NOMO-1 (cell line): ENCODE measurements around the gene COPE.

Source experiments
- DNase-seq, 2 experiments: peaks; one replicate each; lab custom pipeline; 2025; ENCODE audit not compliant: unreplicated experiment in 2 of 2; lab: John Stamatoyannopoulos, UW

The COPE gene

DNA sequence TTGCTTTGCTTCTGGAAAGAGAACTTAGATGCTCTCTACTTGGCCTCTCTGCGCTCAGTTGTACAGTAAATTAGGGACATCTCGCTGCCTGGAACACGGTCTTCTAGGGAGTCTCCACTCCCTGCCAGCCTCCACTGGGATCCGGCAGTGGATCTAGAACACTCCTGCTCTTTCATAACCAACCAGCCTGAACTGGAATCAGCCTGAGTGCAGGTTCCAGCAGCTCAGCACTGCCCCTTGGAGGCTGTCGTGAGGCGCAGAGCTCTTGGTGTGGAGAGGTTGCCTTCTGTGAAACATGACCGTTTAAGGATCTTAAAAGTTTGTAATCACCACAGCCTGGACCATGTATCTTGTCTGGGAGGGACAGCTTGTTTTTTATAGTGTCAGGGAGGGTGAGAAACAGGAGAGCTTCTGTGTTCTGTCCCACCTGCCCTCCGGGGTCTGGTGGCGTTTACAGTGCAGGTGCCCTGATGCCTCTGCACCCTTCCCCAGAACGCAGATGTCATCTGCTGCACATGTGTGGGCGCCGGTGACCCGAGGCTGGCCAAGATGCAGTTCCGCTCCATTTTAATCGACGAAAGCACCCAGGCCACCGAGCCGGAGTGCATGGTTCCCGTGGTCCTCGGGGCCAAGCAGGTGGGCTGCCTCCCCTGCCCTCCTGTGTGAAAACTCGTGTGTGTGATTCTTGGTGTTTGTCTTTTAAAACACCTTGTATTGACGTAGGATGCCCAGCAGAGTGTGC lies 62.6 kb downstream of the COPE start:
- no peak for DNase-seq

DNA sequence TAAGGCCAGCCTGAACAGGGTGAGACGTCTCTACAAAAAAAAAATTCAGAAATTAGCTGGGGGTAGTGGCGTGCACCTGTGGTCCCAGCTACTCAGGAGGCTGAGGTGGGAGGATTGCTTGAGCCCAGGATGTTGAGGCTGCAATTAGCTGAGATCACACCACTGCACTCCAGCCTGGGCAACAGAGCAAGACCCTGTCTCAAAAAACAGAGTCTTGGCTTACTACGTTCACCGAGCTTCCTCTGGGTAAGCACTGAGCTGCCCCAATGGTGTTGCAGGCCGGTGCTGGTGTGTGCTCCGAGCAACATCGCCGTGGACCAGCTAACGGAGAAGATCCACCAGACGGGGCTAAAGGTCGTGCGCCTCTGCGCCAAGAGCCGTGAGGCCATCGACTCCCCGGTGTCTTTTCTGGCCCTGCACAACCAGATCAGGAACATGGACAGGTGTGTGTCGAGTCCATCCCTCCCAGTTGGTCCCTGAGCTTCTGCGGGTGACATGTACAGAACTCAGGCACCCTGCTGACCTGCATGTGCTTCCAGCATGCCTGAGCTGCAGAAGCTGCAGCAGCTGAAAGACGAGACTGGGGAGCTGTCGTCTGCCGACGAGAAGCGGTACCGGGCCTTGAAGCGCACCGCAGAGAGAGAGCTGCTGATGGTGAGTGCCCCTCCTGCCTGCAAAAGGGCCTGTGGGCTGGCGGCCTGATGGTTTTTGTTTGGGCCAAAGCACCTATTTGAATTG lies 63.4 kb downstream of the COPE start:
- DNase-seq: no peak

DNA sequence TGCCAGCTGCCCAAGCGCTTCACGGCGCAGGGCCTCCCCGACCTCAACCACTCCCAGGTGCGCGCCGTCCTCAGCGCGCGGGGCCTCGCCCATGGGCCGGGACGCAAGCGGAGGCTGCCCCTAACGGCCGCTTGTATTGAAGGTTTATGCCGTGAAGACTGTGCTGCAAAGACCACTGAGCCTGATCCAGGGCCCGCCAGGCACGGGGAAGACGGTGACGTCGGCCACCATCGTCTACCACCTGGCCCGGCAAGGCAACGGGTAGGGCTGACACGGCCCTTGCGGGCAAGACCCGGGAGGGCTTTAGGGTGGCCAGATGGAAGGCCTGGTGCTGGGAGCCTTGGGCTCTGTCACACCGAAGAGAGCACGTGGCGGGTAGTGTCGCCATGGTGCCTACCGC lies 64.2 kb downstream of the COPE start:
- DNase-seq: no peak

DNA sequence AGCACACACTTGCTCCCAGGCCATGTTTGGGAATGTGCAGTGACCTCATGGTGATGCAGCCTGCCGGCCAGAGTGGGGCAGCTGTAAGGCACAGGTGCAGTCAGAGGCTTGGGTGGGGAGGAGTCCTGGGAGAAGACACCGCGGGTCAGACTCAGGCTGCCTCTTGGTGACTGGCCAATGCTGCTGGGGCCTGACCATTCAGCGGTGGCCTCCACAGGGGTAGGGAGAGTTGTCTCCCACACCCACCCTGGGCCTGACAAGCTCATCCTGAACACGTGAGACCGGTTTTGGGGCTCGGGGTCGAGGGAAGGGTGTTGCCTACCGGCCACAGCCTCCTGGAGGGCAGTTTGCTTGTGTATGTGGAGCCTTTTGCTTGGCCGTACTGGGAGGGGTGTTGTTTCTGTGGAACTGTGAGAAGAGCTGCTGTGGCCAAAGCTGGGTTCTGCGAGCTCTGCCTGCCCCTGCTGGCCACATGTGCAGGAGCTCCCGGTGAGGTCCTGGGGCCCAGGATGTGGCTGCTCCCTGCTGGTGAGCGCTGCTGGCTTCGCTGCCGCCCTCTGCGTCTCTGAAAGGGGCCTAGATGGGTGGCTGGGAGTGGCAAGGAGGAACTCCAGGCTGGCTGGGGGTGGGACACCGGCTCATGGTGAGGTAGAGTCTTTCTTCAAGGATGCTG lies 65.3 kb downstream of the COPE start:
- DNase-seq: no peak

DNA sequence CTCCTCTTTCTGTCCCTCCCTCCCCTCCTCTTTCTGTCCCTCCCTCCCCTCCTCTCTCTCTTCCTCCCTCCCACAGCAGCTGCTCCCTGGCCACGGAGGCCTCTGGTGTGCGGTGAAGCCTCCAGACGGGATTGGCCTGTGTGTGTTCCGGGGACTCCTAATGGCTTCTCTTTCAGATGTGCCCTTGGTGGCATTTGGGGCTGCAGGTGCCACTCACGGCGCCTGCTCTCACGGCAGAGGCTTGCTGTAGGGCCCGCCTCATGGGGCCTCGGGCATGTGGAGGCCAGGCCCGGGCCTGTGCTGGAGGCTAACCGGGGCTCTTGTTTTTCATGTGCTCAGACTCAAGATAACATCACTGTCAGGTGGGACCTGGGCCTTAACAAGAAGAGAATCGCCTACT lies 66.5 kb downstream of the COPE start:
- DNase-seq: no peak

DNA sequence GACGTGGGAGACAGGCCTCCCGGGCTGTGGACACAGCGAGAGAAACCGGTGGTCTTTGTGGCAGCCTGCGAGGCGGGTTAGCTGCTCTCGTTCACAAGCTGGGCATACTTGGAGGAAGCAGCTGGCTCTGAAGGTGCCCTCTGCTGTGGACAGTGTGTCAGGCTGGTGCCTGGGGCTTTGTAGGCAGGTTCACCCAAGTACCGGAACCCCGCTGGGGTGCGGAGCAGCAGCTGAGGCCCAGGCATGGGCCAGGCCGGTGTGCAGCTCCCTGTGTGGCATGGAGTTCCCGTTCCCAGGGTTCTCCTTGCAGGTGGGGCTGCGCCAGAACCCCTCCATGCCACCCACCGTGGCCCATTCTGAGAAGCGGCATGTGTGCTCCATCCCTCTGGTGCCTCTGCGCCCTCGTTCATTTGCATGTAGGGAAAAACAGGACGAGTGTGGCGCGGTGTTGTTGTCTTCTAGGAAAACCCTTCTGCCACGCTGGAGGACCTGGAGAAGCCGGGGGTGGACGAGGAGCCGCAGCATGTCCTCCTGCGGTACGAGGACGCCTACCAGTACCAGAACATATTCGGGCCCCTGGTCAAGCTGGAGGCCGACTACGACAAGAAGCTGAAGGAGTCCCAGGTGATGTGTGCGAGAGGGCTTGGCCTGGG lies 67.4 kb downstream of the COPE start:
- DNase-seq: no peak

DNA sequence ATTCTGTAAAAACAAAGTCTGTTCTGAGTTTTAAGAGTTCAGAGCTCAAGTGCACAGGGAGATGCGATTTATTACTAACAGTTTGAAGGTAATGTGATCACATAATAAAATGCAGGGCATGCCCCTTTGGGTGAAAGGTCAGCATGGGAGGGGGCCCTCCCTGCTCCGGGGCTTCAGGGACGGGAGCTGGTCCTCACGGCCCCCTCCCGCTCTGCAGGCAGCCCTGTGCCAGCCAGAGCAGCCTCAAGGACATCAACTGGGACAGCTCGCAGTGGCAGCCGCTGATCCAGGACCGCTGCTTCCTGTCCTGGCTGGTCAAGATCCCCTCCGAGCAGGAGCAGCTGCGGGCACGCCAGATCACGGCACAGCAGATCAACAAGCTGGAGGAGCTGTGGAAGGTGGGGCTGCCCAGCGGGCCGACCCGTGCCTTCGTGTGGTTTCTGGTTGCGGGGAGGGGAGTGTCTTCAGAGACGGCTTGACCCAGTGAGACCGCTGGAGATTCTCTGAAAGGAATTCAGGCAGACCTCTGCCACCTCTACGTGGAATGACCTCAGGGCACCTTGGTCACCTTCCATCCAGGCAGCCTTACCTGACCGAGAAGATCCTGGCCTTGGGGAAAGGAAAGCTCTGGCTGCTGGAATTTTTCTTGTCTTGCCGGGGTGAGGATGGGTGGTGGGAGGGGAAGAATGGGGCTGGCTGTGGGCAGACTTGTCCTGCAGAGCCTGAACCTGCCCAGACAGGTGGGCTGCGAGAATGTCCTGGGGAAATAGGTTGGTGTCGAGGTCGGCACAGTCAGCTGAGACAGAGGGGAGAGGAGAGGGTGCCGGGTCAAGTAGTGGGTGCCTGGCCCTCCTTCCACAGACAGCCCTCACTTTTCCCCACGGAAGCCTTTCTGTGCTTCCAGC lies 68.5 kb downstream of the COPE start:
- no peak for DNase-seq

DNA sequence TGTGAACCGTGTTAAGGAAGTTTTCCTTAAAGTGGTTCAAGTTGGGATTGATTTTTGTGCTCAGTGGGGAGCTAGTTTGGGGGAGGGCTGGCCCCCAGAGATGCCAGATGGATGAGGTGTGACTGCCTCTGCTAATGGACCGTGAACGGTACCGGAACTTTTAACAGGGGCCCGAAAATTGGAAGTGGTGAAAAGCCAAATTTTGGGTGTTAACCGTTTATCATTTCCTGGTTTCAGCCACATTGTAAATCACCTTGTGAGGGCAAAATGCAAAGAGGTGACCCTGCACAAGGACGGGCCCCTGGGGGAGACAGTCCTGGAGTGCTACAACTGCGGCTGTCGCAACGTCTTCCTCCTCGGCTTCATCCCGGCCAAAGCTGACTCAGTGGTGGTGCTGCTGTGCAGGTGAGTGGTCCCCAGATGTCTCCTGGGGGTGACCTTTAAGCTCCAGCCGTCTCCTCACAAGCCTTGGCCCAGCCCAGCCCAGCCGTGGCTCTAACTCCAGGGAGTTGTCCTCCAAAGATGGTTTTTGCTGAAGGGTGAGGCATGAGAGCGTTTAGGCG lies 69.3 kb downstream of the COPE start:
- DNase-seq: peak in 1 of 2 experiments; percentile 9
